ENCODE data around the gene PI16.
A peak's percentile ranks its signal among the peaks of the same experiment; 100 is the strongest.

PI16 gene

GRCh38 chr6:36954262-36954931 is at the start of gene PI16:
Gene PI16 (plus strand): TSS chr6:36954738. CDS start chr6:36954761, 23 bp downstream.
- DNase-seq (ENCODE audit: low read depth, low spot score) = no peak

GRCh38 chr6:36904851-36905393 is 49.6 kb upstream of the PI16 start:
- DNase-seq (ENCODE audit: low read depth, low spot score) = no peak

- no peak for DNase-seq (ENCODE audit: low read depth, low spot score)
These were observed 47.8 kb upstream of the PI16 start for GRCh38 chr6:36906539-36907325.

GRCh38 chr6:36907781-36908180 is 46.8 kb upstream of the PI16 start:
- no peak for DNase-seq (ENCODE audit: low read depth, low spot score)

GRCh38 chr6:36908747-36909146 is 45.8 kb upstream of the PI16 start:
- peak; percentile 3 for DNase-seq (ENCODE audit: low read depth, low spot score)

- no peak for DNase-seq (ENCODE audit: low read depth, low spot score)
These were observed 42.5 kb upstream of the PI16 start for GRCh38 chr6:36912030-36912454.

GRCh38 chr6:36912586-36912985 is 42.0 kb upstream of the PI16 start:
- no peak for DNase-seq (ENCODE audit: low read depth, low spot score)

GRCh38 chr6:36913082-36913481 is 41.5 kb upstream of the PI16 start:
- DNase-seq (ENCODE audit: low read depth, low spot score) = no peak

GRCh38 chr6:36914227-36914794 is 40.2 kb upstream of the PI16 start:
- peak; percentile 78 for DNase-seq (ENCODE audit: low read depth, low spot score)

GRCh38 chr6:36915599-36915998 is 38.9 kb upstream of the PI16 start:
- no peak for DNase-seq (ENCODE audit: low read depth, low spot score)

- DNase-seq (ENCODE audit: low read depth, low spot score) = no peak
These were observed 38.4 kb upstream of the PI16 start for GRCh38 chr6:36916126-36916525.

- DNase-seq (ENCODE audit: low read depth, low spot score) = no peak
These were observed 36.9 kb upstream of the PI16 start for GRCh38 chr6:36917541-36918193.

- DNase-seq (ENCODE audit: low read depth, low spot score) = no peak
These were observed 34.5 kb upstream of the PI16 start for GRCh38 chr6:36920049-36920448.

- no peak for DNase-seq (ENCODE audit: low read depth, low spot score)
These were observed 34.0 kb upstream of the PI16 start for GRCh38 chr6:36920546-36920945.

GRCh38 chr6:36924131-36924530 is 30.4 kb upstream of the PI16 start:
- DNase-seq (ENCODE audit: low read depth, low spot score) = peak; percentile 14

GRCh38 chr6:36924778-36925374 is 29.7 kb upstream of the PI16 start:
- DNase-seq (ENCODE audit: low read depth, low spot score) = no peak

- DNase-seq (ENCODE audit: low read depth, low spot score) = no peak
These were observed 28.7 kb upstream of the PI16 start for GRCh38 chr6:36925809-36926208.

- DNase-seq (ENCODE audit: low read depth, low spot score) = no peak
These were observed 27.6 kb upstream of the PI16 start for GRCh38 chr6:36926708-36927513.

- DNase-seq (ENCODE audit: low read depth, low spot score) = no peak
These were observed 26.6 kb upstream of the PI16 start for GRCh38 chr6:36927691-36928546.

- DNase-seq (ENCODE audit: low read depth, low spot score) = no peak
These were observed 26.0 kb upstream of the PI16 start for GRCh38 chr6:36928547-36928918.

Measured in ELF-1 (cell line).